ENCODE measurements around the gene ZMAT3. TPM values are rescaled to one million over a fixed set of nuclear protein-coding genes. Genes with fewer than 3 reads are reported as not detected.
"Not testable (repeated sequence)": the region's sequence is repeated elsewhere in the genome, so short reads cannot be mapped to it uniquely, and the experiment has no call there.

Gene ZMAT3
- total and polyA plus RNA-seq, 8 donors, result 4.6 to 42.0 (median 5.3) TPM

DNA sequence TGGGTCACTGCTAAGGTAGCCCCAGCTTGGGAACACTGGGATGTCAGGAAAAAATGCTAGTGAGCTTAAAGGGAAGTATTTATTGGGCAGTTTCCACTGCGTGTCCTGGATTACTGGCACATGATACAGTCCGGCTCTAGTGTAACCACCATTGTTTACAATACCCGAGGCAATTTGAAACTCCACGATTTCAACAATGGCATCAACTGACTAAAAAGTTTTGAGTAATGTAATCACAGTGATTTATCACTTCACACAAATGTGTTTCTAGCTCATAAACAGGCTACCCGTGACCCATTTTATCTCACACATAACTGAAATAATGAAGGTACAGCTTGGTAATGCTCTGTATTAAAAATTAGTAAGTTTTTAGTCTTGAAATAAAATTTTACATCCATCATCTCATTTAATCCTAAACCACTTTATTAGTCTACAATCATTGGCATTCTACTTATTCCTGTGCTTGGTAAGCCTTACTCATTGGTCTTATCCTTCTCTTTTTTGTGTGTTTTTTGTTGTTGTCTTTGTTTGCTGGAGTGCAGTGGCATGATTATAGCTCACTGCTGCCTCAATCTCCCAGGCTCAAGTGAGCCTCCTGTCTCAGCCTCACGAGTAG, 7.6 kb downstream of the ZMAT3 start:
- H3K27ac ChIP-seq, result no peak overlapping the region
- no peaks in the 10 kb centered on the region for H3K9me3 ChIP-seq
- no peaks in the 10 kb centered on the region for H3K27me3 ChIP-seq
- peaks cover 0 to 13% of the 10 kb centered on the region in 2 donors for H3K36me3 ChIP-seq
- intact Hi-C loops (cut with DNase I), result no loop called here
- ATAC-seq (no peak), DNase-seq (no peak)
- no peak for TF ChIP-seq CTCF (IDR thresholded peaks at IDR 0.05)
- H3K4me1 ChIP-seq, result no peaks in the 10 kb centered on the region
- no peak overlapping the region for H3K4me3 ChIP-seq

- Histone ChIP-seq H3K27me3 (no peaks in the 10 kb centered on the region), H3K36me3 (peaks cover 0 to 16% of the 10 kb centered on the region in 2 donors), H3K4me3 (no peak overlapping the region), H3K4me1 (no peaks in the 10 kb centered on the region), H3K27ac (no peak overlapping the region), H3K9me3 (peaks cover 0 to 5% of the 10 kb centered on the region in 2 donors)
- DNase-seq (no peak), ATAC-seq (no peak)
- intact Hi-C loops (cut with DNase I), result no loop called here
- TF ChIP-seq CTCF (IDR thresholded peaks at IDR 0.05), result no peak
These were observed 15.3 kb downstream of the ZMAT3 start for GRCh38 chr3:179056326-179056725.

GRCh38 chr3:179054565-179054964, 17.0 kb downstream of the ZMAT3 start:
- H3K4me3 ChIP-seq; H3K27me3 ChIP-seq; H3K9me3 ChIP-seq; H3K4me1 ChIP-seq; ATAC-seq; intact Hi-C loops (cut with DNase I); H3K27ac ChIP-seq: not testable (repeated sequence)
- DNase-seq, result peak in 1 of 4 donors; percentile 69
- peaks cover 0 to 16% of the 10 kb centered on the region in 2 donors for H3K36me3 ChIP-seq

- ATAC-seq (no peak), DNase-seq (no peak)
- intact Hi-C loops (cut with DNase I), result no loop called here
- Histone ChIP-seq H3K4me3 (no peak overlapping the region), H3K27ac (no peak overlapping the region), H3K4me1 (no peaks in the 10 kb centered on the region), H3K9me3 (peaks cover 0 to 5% of the 10 kb centered on the region in 2 donors), H3K36me3 (no peaks in the 10 kb centered on the region), H3K27me3 (no peaks in the 10 kb centered on the region)
- TF ChIP-seq CTCF (IDR thresholded peaks at IDR 0.05), result no peak
These were observed 24.9 kb downstream of the ZMAT3 start for GRCh38 chr3:179046497-179047353.

DNA sequence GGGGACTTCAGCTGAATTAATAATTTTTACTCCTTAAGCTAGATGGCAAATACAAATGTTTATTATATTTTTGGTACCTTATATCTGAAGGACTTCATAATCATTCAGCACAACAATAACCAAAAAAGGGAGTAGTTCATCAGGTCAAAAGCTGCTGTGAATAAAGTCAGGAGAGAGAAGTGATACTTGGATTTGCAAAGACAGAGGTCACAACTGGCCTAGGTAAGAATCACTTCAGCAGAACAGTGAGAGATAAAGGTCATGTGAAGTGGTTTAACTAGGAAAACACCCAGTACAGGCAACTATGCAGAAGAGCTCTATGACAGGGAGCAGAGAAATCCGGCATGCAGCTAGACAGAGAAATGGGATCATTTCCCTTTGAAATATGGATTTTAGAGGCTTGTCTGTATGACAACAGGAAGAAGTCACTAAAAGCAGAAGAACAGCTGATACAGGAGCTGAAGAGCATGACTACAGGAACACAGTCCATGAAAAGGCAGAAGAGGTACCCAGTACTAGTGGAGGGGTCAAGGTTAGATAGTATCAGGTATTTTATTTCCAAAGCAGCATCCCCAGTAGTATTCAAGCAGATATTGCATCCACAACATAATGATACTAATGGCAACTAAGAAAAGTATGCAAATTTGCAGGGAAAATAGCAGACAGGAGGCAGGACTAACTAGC, 25.7 kb downstream of the ZMAT3 start:
- peak; percentile 61 for ATAC-seq
- Histone ChIP-seq H3K27me3 (no peaks in the 10 kb centered on the region), H3K36me3 (no peaks in the 10 kb centered on the region), H3K9me3 (no peaks in the 10 kb centered on the region), H3K4me3 (no peak overlapping the region), H3K4me1 (no peaks in the 10 kb centered on the region), H3K27ac (no peak overlapping the region)
- DNase-seq, result no peak
- intact Hi-C loops (cut with DNase I), result no loop called here
- TF ChIP-seq CTCF (IDR thresholded peaks at IDR 0.05), result no peak

DNA sequence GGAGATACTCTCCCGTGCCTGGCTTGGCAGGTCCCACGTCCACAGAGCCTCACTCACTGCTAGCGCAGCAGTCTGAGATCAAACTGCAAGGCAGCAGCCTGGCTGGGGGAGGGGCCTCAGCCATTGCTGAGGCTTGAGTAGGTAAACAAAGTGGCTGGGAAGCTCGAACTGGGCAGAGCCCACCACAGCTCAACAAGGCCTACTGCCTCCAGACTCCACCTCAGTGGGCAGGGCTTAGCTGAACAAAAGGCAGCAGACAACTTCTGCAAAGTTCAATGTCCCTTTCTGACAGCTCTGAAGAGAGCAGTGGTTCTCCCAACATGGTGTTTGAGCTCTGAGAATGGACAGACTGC, 32.7 kb downstream of the ZMAT3 start:
- DNase-seq; H3K4me1 ChIP-seq; H3K4me3 ChIP-seq; ATAC-seq; H3K36me3 ChIP-seq; H3K27ac ChIP-seq; H3K27me3 ChIP-seq; H3K9me3 ChIP-seq; intact Hi-C loops (cut with DNase I): not testable (repeated sequence)

Measured in left lung (tissue), 10 donors.